BLaER1 (cell line): ENCODE measurements around the gene PRND.

Experiments used
- H3K27ac ChIP-seq: shearing (Covaris generic); formaldehyde crosslinking; 2 replicates; pipeline ENCODE4 v1.8.1; 2022
- H3K27me3 ChIP-seq: shearing (Covaris generic); formaldehyde crosslinking; 2 replicates; pipeline ENCODE4 v1.8.1; 2022
- H3K36me3 ChIP-seq: shearing (Covaris generic); formaldehyde crosslinking; 2 replicates; pipeline ENCODE4 v1.8.1; 2022
- H3K4me1 ChIP-seq: shearing (Covaris generic); formaldehyde crosslinking; 2 replicates; pipeline ENCODE4 v1.8.1; 2022
- H3K4me2 ChIP-seq: shearing (Covaris generic); formaldehyde crosslinking; 2 replicates; pipeline ENCODE4 v1.8.1; 2022
- H3K4me3 ChIP-seq: shearing (Covaris generic); formaldehyde crosslinking; 2 replicates; pipeline ENCODE4 v1.8.1; 2022
- H3K9ac ChIP-seq: shearing (Covaris generic); formaldehyde crosslinking; 2 replicates; pipeline ENCODE4 v1.8.1; 2022
- H3K9me3 ChIP-seq: shearing (Covaris generic); formaldehyde crosslinking; 2 replicates; pipeline ENCODE4 v1.8.1; 2022
- H4K20me1 ChIP-seq: shearing (Covaris generic); formaldehyde crosslinking; 2 replicates; pipeline ENCODE4 v1.8.1; 2022
- Cebpa-rat ChIP-seq: shearing (Covaris generic); IDR thresholded peaks from 2 replicates; pipeline ENCODE4 v1.8.1; 2022

The PRND gene

GRCh38 chr20:4773736-4774135 is 52.0 kb downstream of the PRND start:
- Histone ChIP-seq H3K4me3 (no peak overlapping the region), H4K20me1 (no peaks in the 10 kb centered on the region), H3K4me1 (no peaks in the 10 kb centered on the region), H3K27ac (no peak overlapping the region), H3K36me3 (no peaks in the 10 kb centered on the region), H3K9ac (no peak overlapping the region), H3K9me3 (peaks cover 35% of the 10 kb centered on the region), H3K4me2 (no peak overlapping the region), H3K27me3 (no peaks in the 10 kb centered on the region)
- TF ChIP-seq Cebpa-rat: no peak

DNA sequence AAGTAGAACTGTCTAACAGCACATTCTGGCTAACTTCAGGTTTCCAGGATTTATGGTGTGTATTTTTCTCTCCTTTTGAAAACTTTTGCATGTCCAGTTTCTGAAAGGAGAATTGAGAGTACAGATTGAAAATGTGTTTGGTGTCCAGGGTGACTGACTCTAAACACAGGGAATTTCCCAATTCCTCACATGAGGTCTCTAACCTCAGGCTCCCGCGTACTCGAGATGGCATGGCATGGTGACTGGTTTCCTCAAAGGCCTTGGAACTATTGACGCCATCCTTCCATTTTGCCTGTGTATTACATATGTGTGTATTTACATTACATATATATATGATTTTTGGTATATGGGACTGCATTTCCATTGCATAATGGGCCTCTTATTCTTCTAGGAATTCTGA is 52.5 kb downstream of the PRND start:
- no peaks in the 10 kb centered on the region for H3K36me3 ChIP-seq
- no peak for TF ChIP-seq Cebpa-rat
- no peak overlapping the region for H3K9ac ChIP-seq
- H3K27me3 ChIP-seq: no peaks in the 10 kb centered on the region
- H3K9me3 ChIP-seq: peaks cover 35% of the 10 kb centered on the region
- no peak overlapping the region for H3K4me2 ChIP-seq
- H3K4me1 ChIP-seq: no peaks in the 10 kb centered on the region
- H4K20me1 ChIP-seq: no peaks in the 10 kb centered on the region
- H3K4me3 ChIP-seq: no peak overlapping the region
- no peak overlapping the region for H3K27ac ChIP-seq

DNA sequence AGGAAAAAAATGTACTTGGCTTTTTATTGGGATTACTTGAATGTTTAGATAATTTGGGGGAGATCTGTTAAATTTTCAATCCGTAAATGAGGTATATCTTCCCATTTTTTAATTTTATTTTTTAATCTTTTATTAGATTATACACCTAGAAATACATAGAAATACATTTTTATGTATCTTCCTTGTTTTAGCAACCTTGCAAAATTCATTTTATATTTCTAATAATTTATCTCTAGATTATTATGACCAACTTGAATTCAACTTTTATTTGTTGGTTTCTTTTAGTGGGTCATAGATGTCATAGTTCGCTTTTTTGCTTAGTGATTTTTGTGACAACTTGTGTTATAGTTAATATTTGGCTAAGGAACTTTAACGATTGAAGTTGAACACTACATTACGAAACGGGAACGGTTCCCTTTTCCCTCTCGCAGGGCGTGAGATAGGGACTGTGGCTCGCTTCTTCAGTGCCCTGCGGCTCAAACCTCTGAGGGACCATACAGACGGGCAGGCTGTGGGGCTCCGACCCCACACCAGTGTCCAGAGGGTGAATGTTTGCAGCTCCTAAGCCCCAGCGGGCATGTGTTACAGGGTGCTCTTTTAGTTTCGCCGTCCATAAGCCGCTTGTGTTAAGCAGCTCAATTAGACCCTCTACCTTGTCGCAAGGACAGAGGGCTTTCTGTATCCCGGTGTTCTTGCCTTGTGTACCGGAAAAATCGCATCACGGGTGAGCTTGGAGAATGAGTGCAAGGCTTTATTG is 53.8 kb downstream of the PRND start:
- H3K9me3 ChIP-seq: peaks cover 29% of the 10 kb centered on the region
- peaks cover 1% of the 10 kb centered on the region; the same call in 1 of the 2 replicates for H3K36me3 ChIP-seq
- H3K27ac ChIP-seq: no peak overlapping the region
- no peak overlapping the region for H3K4me2 ChIP-seq
- H4K20me1 ChIP-seq: no peaks in the 10 kb centered on the region
- H3K4me3 ChIP-seq: no peak overlapping the region
- no peak overlapping the region for H3K9ac ChIP-seq
- no peaks in the 10 kb centered on the region for H3K27me3 ChIP-seq
- TF ChIP-seq Cebpa-rat: no peak
- no peaks in the 10 kb centered on the region for H3K4me1 ChIP-seq

GRCh38 chr20:4776079-4776630 is 54.4 kb downstream of the PRND start:
- Histone ChIP-seq H3K36me3 (peaks cover 8% of the 10 kb centered on the region), H3K27me3 (no peaks in the 10 kb centered on the region), H3K9ac (no peak overlapping the region), H3K4me3 (no peak overlapping the region), H3K27ac (no peak overlapping the region), H3K4me1 (no peaks in the 10 kb centered on the region), H4K20me1 (no peaks in the 10 kb centered on the region), H3K9me3 (peaks cover 24% of the 10 kb centered on the region), H3K4me2 (no peak overlapping the region)
- TF ChIP-seq Cebpa-rat: no peak
